ENCODE measurements around the gene NEUROD2. TPM values are rescaled to one million over a fixed set of nuclear protein-coding genes. Genes with fewer than 3 reads are reported as not detected.

Gene NEUROD2
- total RNA-seq, 4 donors from 2014 or later: 0.17 to 0.25 TPM; not detected in 2

DNA sequence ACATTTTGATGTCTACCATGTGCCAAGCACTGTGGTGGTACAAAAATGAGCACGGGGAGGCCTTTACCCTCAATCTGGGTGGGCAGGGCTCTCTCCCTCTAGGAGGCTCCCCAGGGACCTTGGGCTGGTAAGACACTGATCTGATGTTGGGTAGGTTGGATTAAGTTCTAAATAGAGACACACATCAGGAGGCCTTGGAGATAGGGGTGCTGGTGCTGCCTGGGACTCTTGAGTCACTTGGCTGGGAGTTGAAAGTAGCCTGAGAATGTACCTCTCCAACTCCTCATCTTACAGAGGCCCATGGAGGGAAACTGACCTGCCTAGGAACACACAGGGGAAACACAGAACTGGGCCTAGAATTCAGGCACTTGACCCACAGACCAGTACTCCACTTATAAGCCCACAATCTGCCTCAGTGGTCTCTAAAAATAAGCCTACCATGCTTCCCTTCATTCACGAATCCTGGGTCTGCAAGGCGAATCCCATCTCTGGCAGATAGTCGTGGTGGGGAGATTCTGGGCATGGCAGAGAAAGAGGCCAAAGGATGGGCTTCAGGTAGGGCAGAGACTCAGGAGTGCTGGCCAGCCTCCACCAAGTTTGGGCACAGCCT is 1.8 kb upstream of the NEUROD2 start:
- WGBS, 2 donors: 80 to 93% methylated on average over 4 of the region's 4 CpGs

GRCh38 chr17:39608142-39608981 is 642 bp upstream of the NEUROD2 start:
- DNase-seq (ENCODE audit: low spot score in 2 of 2): no peak
- H3K4me3 ChIP-seq (ENCODE audit: low read depth, poor library complexity, severe bottlenecking): no peak overlapping the region
- no peak for TF ChIP-seq POLR2A (IDR thresholded peaks at IDR 0.05)
- TF ChIP-seq, protein P1, sequence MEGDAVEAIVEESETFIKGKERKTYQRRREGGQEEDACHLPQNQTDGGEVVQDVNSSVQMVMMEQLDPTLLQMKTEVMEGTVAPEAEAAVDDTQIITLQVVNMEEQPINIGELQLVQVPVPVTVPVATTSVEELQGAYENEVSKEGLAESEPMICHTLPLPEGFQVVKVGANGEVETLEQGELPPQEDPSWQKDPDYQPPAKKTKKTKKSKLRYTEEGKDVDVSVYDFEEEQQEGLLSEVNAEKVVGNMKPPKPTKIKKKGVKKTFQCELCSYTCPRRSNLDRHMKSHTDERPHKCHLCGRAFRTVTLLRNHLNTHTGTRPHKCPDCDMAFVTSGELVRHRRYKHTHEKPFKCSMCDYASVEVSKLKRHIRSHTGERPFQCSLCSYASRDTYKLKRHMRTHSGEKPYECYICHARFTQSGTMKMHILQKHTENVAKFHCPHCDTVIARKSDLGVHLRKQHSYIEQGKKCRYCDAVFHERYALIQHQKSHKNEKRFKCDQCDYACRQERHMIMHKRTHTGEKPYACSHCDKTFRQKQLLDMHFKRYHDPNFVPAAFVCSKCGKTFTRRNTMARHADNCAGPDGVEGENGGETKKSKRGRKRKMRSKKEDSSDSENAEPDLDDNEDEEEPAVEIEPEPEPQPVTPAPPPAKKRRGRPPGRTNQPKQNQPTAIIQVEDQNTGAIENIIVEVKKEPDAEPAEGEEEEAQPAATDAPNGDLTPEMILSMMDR (IDR thresholded peaks at IDR 0.05): no peak
- WGBS, 2 donors: 15 to 23% methylated on average over 14 to 15 of the region's 15 CpGs
- intact Hi-C loops (cut with DNase I; ENCODE audit: low total_unique reads): no loop called here

More for the DNA sequence above, 1.8 kb upstream of the NEUROD2 start:
- intact Hi-C loops (cut with DNase I; ENCODE audit: low total_unique reads): loop anchor here (5.0 kb wide), 1 partner anchor 62 kb away; no protein-coding TSS in a partner anchor
- TF ChIP-seq, protein P1 (IDR thresholded peaks at IDR 0.05): no peak
- TF ChIP-seq POLR2A (IDR thresholded peaks at IDR 0.05): no peak
- DNase-seq (ENCODE audit: low spot score in 2 of 2): no peak
- H3K4me3 ChIP-seq (ENCODE audit: low read depth, poor library complexity, severe bottlenecking): no peak overlapping the region

DNA sequence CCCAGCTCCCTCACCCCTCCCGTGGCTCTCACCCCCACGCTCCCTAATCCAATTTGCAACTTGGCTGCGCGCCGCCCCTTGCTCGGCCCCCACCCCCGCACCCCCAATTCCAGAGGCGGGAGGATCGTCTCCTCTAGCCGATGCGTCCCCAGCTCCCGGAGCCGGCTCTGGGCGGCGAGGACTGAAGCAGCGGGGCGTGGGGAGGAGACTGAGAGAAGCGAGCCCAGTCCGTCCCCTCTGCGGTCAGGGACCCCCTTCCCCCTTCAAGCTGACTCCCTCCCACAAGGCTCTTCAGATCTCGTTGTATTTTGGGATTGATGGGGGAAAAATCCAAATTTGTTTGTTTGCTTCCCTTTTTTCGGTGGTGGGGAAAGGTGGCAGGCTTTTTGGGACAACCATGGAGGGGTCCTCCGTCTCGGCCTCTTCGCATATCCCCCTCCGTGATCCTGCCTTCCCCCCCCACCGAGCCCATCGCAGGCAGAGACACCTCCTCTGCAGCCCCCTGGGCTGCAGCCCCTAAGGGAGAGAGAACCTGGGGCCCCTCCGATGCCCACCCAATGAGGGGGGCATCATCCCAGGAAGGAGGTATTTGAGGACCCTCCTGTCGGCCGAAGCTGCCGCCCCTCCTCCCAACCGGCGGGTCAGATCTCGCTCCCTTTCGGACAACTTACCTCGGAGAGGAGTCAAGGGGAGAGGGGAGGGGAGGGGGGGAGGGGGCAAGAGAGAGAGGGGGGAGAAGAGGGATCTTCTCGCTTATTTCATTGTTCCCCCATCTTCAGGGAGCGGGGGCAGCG is 466 bp downstream of the NEUROD2 start:
- 1 to 5% methylated on average over 30 to 38 of the region's 40 CpGs for WGBS, 2 donors
- TF ChIP-seq, protein P1 (IDR thresholded peaks at IDR 0.05): no peak
- intact Hi-C loops (cut with DNase I; ENCODE audit: low total_unique reads): no loop called here
- no peak for DNase-seq (ENCODE audit: low spot score in 2 of 2)
- H3K4me3 ChIP-seq (ENCODE audit: low read depth, poor library complexity, severe bottlenecking): no peak overlapping the region

DNA sequence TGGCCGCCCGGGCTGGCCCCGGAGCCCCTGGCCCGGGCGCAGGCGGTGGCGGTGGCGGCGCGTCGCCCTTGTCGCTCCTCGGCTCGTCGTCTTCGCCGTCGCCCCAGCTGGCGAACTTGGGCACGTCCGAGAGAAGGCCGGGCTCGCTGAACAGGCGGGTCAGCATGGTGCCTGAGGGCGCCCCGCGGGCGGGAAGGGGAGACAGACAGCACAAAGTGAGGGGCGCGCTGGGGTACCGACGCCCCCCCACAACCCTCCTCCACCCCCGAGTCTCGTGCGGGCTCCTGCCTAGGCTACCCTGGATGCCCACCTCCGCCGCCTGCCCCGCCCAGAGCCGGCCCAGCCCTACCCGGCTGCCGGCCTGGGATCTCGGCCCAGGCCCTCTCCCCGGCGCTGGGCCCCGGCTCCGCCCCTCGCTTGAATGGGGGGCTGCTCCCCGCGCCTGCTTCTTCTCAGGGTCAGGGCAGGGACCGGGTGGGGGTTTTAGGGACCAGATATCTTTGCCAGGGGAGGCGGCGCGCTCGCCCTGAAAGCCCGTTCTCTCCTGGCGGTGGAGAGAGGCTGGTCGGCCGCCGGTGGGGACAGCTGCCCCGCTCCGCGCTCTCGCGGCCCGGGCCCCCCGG is 1.2 kb downstream of the NEUROD2 start:
- intact Hi-C loops (cut with DNase I; ENCODE audit: low total_unique reads): no loop called here
- WGBS, 2 donors: 1 to 2% methylated on average over 9 to 17 of the region's 66 CpGs
- H3K4me3 ChIP-seq (ENCODE audit: low read depth, poor library complexity, severe bottlenecking): no peak overlapping the region
- no peak for TF ChIP-seq POLR2A (IDR thresholded peaks at IDR 0.05)
- TF ChIP-seq, protein P1 (IDR thresholded peaks at IDR 0.05): no peak
- no peak for DNase-seq (ENCODE audit: low spot score in 2 of 2)
